ENCODE results near the gene GLUL.

DNA sequence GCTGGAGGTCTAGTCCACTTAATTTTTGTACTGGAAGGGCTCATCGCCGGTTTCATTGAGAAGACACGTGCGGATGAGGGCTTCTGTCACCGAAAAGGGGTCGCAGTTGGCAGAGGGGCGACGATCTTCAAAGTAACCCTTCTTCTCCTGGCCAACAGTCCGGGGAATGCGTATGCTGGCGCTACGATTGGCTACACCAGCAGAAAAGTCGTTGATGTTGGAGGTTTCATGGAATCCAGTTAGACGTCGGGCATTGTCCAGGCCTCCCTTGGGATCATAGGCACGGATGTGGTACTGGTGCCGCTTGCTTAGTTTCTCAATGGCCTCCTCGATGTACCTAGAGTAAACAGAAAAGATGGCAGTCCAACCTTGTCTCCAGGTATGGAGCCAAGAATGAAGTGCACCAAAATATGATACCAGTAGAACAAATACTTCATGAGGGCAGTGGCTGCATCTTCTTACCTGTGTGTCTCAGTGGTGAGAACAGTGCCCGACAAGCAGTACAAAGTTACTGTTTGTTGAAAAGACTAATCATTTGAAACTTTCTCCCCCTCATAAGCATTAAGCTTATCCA lies 7.1 kb downstream of the GLUL start:
- TF ChIP-seq TARDBP (IDR thresholded peaks at IDR 0.05) (no peak), BHLHE40 (IDR thresholded peaks at IDR 0.05; ENCODE audit: borderline replicate concordance) (no peak), FOXA1 (IDR thresholded peaks at IDR 0.05) (no peak), FOXM1 (IDR thresholded peaks at IDR 0.05; ENCODE audit: borderline replicate concordance) (no peak), ELF4 (IDR thresholded peaks at IDR 0.05) (no peak), FOXK2 (IDR thresholded peaks at IDR 0.05) (no peak), SP1 (IDR thresholded peaks at IDR 0.05) (no peak)
